Airway epithelial cell (primary cell): Measurements from ENCODE around the gene REC114. TPM values are rescaled to one million over a fixed set of nuclear protein-coding genes. Genes with fewer than 3 reads are reported as not detected.

ENCODE experiments used
- total RNA-seq: library from RNA; depleted of rRNA; stranded (reverse); fragments of >200 nt; gene quantifications from 2 replicates; pipeline ENCODE4 v1.2.3, GENCODE V29; 2015

The REC114 gene, protein sequence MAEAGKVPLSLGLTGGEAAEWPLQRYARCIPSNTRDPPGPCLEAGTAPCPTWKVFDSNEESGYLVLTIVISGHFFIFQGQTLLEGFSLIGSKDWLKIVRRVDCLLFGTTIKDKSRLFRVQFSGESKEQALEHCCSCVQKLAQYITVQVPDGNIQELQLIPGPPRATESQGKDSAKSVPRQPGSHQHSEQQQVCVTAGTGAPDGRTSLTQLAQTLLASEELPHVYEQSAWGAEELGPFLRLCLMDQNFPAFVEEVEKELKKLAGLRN
- total RNA-seq: not detected in 2 replicates

GRCh38 chr15:73442968-73443367 lies at the start of gene REC114:
Gene REC114, plus strand, starts transcription at chr15:73443164. Its CDS starts 22 bp downstream, at chr15:73443186.

Other genes with a start within 250 kb of the REC114 start
- gene HCN4, start 74.2 kb upstream of the REC114 start, total RNA-seq: not detected in 2 replicates
- gene NPTN, start 190.2 kb downstream of the REC114 start, total RNA-seq: 111 TPM in 2 replicates
- gene CD276, start 241.2 kb downstream of the REC114 start, total RNA-seq: 82.4 and 83.8 TPM in 2 replicates